GM13977 (cell line): Measurements from ENCODE around the gene VIP.

ENCODE experiments used
- DNase-seq: peaks from one replicate; pipeline ENCODE4 v3.0.0; 2012; ENCODE audit warnings: low spot score
- in situ Hi-C: fragments of 300-500 bp; cut with MboI; formaldehyde crosslinking; loops from one replicate; pipeline ENCODE4 v1.12.0; 2022; ENCODE audit warnings: low sequenced_read_pairs, low pct_unique_long_range_greater_than_20kb, mixed read lengths, inconsistent platforms; ENCODE audit not compliant: unreplicated experiment
- TF ChIP-seq, protein P1 (sequence below): IDR thresholded peaks from 2 replicates; pipeline ENCODE4 v1.5.1; 2012; ENCODE audit warnings: mild to moderate bottlenecking, control low read depth; ENCODE audit not compliant: insufficient read depth; ENCODE audit errors: extremely low read depth, missing control alignments

Gene VIP

DNA sequence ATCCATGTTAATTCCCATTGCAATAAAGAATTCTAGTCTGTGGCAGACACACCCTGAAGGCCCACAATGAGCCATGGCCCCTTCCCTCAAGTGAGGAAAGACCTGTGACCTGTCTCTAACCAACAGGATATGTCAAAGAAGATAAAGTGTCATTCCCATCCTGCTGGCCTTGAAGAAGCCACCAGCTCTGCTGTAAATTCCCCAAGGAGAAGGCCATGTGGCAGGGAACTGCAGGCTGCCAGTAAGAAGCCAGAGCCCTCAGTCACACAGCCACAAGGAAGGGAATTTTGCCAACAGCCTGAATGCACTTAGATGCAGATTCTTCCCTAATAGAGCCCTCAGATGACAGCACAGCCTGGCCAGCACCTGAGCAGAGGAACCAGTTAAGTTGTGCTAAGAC, 24.8 kb downstream of the VIP start:
- TF ChIP-seq, protein P1, sequence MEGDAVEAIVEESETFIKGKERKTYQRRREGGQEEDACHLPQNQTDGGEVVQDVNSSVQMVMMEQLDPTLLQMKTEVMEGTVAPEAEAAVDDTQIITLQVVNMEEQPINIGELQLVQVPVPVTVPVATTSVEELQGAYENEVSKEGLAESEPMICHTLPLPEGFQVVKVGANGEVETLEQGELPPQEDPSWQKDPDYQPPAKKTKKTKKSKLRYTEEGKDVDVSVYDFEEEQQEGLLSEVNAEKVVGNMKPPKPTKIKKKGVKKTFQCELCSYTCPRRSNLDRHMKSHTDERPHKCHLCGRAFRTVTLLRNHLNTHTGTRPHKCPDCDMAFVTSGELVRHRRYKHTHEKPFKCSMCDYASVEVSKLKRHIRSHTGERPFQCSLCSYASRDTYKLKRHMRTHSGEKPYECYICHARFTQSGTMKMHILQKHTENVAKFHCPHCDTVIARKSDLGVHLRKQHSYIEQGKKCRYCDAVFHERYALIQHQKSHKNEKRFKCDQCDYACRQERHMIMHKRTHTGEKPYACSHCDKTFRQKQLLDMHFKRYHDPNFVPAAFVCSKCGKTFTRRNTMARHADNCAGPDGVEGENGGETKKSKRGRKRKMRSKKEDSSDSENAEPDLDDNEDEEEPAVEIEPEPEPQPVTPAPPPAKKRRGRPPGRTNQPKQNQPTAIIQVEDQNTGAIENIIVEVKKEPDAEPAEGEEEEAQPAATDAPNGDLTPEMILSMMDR, result no peak
- DNase-seq, result no peak
- in situ Hi-C loops, result no loop called here

DNA sequence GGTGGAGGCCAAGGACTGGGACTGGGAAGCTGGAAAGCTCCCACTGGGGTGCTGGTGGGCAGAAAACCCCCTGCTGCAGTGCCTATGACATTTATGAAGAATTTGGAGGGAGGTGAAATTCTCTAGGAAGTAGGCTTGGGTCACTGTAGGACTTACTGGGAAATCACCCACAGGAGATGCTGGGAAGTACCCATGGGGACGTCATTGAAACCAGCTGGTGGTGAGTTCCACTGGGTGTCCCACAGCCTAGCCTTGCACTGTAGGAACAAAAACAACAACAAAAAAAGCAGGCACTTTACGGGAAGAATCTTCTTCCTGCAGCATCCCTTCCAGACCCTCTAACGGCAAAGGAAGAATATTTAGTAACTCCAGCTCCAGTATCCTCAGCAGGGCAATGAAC, 26.2 kb downstream of the VIP start:
- in situ Hi-C loops, result no loop called here
- TF ChIP-seq, protein P1, result no peak
- no peak for DNase-seq

DNA sequence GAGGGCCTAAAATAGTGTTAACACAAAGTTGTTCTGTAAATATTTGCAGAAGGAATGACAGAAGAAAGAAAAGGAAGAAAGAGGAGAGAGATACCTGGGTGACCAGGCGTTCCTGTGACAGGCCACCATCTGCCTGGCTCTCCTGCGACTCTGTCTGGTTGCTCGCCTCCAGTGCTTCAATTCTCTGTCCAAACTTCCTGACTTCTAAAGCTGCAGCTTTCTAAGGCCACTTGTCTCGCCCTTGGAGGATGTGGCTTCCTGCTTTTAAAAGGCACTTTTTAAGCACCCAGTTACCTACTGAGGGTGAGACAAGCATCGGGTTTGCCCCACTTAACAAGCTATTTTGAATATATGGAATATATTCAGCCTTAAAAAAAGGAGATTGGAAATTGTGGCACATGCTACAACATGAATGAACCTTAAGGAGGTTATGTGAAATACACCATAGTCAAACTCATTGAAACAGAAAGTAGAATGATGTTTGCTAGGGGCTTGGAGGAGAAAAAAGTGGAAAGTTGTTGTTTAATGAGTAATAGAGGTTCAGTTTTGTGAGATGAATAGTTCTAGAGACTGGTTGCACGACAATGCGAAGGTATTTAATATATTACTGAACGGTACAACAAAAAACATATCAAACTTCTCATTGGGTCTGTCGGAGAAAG, 32.8 kb downstream of the VIP start:
- DNase-seq, result no peak
- in situ Hi-C loops, result no loop called here
- TF ChIP-seq, protein P1, result no peak

DNA sequence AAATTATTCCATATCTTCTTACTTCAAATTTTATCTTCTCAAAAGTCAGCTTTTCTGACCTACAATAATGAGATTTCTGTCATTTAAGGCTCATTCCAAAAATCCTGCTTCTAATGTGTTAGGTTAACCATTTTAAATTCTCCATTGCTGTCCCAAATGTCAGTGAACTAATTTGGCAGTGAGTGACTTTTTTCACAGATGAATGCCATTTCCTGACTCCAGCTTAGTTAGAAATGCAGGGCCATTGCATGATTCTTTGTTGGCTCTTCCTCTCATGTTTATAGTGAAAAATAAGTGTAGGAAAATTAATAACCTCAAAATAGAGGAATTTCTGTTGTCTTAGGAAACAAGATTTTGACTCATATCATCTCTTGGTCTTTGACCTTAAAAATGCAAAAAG, 44.1 kb downstream of the VIP start:
- no peak for DNase-seq
- in situ Hi-C loops, result no loop called here

DNA sequence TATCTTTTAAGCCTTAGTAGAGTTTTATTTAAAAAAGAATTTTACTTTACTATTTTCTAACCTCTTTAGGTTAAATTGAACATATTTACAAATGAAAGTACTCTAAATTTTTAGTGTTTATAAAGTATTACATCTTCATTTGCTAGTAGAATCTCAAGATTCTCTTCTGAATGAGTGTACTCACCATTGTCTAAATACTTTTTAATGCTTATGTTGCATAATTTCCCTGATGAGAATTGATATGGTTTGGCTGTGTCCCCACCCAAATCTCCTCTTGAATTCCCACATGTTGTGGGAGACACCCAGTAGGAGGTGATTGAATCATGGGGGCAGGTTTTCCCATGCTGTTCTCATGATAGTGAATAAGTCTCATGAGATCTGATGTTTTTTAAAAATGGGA, 53.6 kb downstream of the VIP start:
- in situ Hi-C loops, result no loop called here
- DNase-seq, result no peak
- TF ChIP-seq, protein P1, result no peak

More for the DNA sequence above, 44.1 kb downstream of the VIP start:
- TF ChIP-seq, protein P1, result no peak
